NCI-H1694 (cell line): ENCODE data around the gene TCOF1.
A peak's percentile ranks its signal among the peaks of the same experiment; 100 is the strongest.

ENCODE experiments used
- DNase-seq: peaks from one replicate; lab custom pipeline; 2025; lab: John Stamatoyannopoulos, UW

The TCOF1 gene

GRCh38 chr5:150325426-150325825, 32.1 kb upstream of the TCOF1 start:
- DNase-seq: no peak

DNA sequence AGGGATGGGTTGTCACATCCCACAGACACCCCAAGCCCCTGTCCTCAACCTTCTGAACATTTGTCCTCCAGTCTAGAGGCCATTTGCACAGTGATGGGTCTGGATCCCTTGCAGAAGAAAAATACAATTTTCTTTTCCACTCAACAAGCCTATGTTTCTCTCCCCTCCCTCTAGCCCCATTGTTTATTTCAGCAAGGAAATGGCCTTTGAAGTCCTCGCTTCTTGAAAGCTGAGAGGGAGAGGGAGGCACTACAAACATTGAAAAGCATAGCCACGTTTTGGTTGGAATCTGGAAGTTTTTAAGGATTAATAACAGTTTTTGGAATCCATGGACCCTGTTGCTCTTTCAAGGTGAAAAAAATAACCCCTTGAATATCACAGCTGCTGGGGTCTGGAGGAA, 30.8 kb upstream of the TCOF1 start:
- no peak for DNase-seq

GRCh38 chr5:150327139-150327538, 30.4 kb upstream of the TCOF1 start:
- DNase-seq: no peak

DNA sequence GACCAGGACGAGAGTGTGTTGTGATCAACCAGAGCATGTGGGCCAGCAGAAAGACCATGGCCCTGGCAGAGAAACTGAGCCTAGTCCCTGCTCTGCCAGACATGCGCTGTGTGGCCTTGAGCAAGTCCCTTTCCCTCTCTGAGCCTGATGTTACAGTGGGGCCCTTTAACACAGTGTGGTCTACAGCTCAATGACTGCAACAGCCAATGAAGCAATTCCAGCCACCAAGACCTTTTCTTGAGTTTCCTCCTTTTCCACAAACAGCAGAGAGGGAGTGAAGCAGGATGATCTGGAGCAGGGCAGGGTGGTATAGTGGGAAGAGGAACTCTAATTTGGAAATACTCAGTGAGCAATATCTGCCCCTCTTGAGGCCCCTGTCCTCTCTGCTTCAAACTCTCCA, 29.0 kb upstream of the TCOF1 start:
- no peak for DNase-seq

GRCh38 chr5:150329038-150329437, 28.5 kb upstream of the TCOF1 start:
- no peak for DNase-seq

- no peak for DNase-seq
These were observed 27.3 kb upstream of the TCOF1 start for GRCh38 chr5:150329881-150330876.

GRCh38 chr5:150333400-150333799, 24.1 kb upstream of the TCOF1 start:
- DNase-seq: no peak

GRCh38 chr5:150335778-150336177, 21.7 kb upstream of the TCOF1 start:
- DNase-seq: no peak

DNA sequence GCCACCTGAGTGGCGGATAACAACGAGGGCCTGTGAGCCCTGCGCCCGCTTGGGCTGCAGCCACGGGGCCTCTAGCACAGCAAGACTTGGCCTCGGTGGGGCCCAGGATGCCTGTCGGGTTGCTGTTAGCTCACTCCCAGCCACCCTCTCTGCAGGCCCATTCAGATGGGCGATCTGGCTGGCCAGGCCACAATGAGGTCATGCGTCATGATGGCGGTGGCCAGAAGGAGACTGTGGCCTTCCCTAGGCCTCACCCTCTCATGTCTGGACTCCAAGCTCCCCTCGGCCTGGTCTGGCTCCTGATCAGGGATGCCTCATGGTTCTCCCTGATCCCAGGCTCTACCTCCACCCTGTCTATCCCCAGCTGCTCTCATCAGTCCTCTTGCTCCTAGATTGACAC, 19.0 kb upstream of the TCOF1 start:
- no peak for DNase-seq

DNA sequence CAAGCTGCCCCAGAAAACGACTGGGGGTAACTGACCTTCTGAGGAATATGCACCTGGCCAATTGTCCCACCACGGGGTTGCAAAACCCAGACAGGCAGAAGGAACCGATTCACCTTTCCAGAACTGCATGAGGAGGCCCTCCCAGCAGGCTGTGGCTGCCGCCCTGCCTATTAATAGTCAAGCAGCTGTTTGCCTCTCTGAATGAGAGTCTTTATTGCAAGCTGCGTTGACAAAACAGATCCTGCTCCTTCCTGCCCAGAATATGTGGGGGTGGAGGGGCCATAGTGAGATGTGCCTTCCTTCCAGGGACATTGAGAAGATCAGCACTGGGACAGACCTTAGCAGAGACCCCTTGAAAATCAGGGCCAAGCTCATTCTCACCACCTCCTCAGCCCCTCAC, 18.3 kb upstream of the TCOF1 start:
- DNase-seq: no peak

DNA sequence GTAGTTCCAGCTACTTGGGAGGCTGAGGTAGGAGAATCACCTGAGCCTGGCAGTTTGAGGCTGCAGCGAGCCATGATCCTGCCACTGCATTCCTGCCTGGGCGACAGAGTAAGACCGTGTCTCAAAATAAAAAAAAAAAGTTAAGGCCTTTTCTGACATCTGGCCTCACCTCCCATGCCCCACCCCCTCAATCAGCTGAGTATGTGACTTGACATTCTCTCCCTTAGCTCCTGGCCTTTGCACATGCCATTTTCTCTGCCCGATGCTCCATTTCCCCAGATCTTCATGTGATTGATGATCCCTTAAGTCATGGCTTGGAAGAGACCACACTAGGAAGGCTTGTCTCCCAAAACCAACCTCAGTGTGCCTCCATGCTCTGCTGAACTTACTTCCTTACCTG, 17.7 kb upstream of the TCOF1 start:
- DNase-seq: no peak

- no peak for DNase-seq
These were observed 16.8 kb upstream of the TCOF1 start for GRCh38 chr5:150340614-150341255.

- DNase-seq: no peak
These were observed 16.2 kb upstream of the TCOF1 start for GRCh38 chr5:150341331-150341730.

GRCh38 chr5:150341989-150342388, 15.5 kb upstream of the TCOF1 start:
- DNase-seq: no peak

GRCh38 chr5:150342583-150342982, 14.9 kb upstream of the TCOF1 start:
- DNase-seq: no peak

- DNase-seq: no peak
These were observed 13.4 kb upstream of the TCOF1 start for GRCh38 chr5:150343994-150344631.

- peak; percentile 47 for DNase-seq
These were observed 11.8 kb upstream of the TCOF1 start for GRCh38 chr5:150345716-150346115.

DNA sequence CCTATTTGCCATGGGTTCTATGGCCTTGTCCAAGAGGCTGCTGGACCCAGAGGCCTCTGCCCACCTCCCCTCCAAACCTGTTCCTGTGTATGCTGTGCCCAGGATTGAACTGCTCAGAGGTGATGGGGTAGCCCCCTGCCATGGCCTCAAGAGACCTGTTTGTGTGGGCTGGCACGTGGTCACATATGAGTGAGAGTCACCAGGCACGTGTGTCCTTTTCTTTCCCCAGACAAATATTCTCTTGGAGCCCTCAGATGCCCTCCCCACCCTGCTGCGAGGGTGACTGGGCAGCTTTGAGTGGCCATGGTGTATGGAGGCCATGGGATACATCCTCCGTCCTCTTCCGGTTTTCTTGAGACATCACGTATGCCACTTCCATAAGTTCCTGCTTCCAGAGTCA, 10.9 kb upstream of the TCOF1 start:
- DNase-seq: no peak

DNA sequence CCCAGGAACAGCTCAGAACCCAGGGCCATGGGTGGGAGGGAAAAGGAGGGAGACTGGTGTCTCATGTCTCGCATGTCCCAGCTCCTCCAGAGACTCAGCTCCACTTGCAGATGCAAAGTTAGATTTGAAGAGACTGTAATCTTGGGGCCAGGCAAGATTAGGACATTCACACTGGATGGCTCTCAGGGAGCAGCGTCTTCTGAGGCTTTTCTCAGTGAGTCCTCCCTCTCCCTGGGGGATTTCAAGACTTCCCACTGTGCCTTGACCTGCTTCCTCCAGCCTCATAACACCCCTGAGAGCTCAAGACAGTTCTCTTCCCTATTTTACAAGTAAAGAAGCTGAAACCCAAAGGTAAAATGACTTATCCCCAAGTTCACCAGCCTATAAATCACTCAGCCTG, 10.5 kb upstream of the TCOF1 start:
- no peak for DNase-seq

- DNase-seq: no peak
These were observed 10.0 kb upstream of the TCOF1 start for GRCh38 chr5:150347451-150347850.

- no peak for DNase-seq
These were observed 7.7 kb upstream of the TCOF1 start for GRCh38 chr5:150349681-150350275.

- peak; percentile 11 for DNase-seq
These were observed 6.8 kb upstream of the TCOF1 start for GRCh38 chr5:150350524-150351344.
